ENCODE measurements around the gene OR52H1. TPM values are rescaled to one million over a fixed set of nuclear protein-coding genes. Genes with fewer than 3 reads are reported as not detected.
"Not testable (repeated sequence)": the region's sequence is repeated elsewhere in the genome, so short reads cannot be mapped to it uniquely, and the experiment has no call there.

Gene OR52H1
- total RNA-seq (2014; rRNA removed): not detected in 2 replicates
- polyA plus RNA-seq (2012): not detected

DNA sequence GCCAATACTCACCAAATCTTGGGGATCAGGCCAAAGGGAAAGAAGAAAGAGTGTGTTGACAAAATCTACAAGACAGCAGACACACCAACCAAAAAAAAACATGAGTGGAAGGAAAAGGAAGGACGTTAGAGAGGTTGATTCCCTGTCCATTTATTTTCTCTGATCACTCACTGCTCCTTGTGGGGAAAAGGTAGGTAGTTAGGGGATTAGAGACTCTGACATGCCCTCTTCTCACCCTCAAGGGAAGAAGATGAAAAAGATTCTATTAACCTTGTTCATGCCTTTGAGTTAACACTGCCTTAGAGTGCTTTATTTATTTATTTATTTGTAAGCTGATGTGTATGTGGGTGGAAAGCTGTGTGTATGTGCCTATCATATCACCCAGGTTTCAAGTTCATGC lies at the start of gene OR52H1:
OR52H1 (minus strand) TSS at position 101 of the 400 bp plus-strand sequence. CDS start 3,035 bp downstream, outside the sequence.
- no peak for DNase-seq (ENCODE audit: low read depth)

GRCh38 chr11:5597953-5598352 lies 49.6 kb upstream of the OR52H1 start:
- no peak for DNase-seq (ENCODE audit: low read depth)

DNA sequence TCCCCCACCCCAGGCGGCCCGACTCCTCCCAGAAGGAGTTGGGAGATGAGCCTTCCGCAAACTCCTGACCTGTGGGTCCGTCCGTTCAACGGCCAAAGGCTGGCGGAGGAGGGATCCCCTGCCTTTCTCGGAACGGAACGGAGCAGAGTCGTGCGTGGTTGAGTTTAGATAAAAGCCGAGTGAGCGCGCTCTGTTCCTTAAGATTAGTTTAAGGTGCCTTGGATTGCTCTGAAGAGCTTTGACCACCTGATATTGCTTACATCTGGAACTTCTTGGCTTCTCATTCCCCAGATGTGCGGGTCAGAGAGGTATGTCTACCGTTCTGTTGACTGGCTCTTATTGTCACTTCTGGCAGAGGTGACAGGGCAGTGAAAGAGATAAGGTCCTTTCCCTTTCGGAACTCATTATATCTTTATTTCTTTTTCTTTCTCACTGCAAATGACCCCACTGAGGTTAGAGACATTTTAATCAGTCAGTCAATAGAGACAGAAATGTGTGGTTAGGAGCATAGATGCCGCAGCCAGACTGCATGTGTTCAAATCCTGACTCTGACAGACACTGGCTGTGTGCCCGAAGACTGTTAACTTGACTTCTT lies 48.4 kb upstream of the OR52H1 start, which contains the start of gene TRIM6:
TRIM6 (plus strand) TSS at position 31 of the 595 bp plus-strand sequence; CDS start at position 292, 261 bp downstream.
- DNase-seq (ENCODE audit: low read depth): peak; percentile 24

GRCh38 chr11:5593146-5593545 lies 44.8 kb upstream of the OR52H1 start:
- DNase-seq (ENCODE audit: low read depth): no peak

- no peak for DNase-seq (ENCODE audit: low read depth)
These were observed 44.3 kb upstream of the OR52H1 start for GRCh38 chr11:5592615-5593014.

DNA sequence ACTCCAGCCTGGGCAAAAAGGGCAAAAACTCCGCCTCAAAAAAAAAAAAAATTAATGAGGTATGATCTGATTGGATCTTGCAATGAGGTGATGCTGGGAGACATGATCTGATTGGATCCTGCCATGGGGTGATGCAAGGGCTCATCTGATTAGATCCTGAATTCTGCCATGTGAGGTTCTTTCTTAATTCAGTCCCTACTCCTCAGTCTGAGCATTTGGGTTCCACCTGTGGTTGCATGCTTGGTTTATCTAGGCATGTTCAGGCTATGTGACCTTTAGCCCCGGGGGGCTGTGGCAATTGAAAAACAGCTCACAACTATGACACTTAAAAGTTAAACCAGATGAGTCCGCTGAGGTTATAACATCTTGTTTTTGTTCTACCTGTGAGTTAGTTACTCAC lies 43.3 kb upstream of the OR52H1 start:
- no peak for DNase-seq (ENCODE audit: low read depth)

DNA sequence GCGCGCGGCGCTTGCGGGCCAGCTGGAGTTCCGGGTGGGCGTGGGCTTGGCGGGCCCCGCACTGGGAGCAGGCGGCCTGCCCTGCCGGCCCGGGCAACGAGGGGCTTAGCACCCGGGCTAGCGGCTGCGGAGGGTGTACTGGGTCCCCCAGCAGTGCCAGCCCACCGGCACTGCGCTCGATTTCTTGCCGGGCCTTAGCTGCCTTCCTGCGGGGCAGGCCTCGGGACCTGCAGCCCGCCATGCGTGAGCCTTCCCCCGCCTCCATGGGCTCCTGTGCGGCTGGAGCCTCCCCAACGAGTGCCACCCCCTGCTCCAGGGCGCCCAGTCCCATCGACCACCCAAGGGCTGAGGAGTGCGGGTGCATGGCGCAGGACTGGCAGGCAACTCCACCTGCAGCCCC lies 41.6 kb upstream of the OR52H1 start:
- DNase-seq (ENCODE audit: low read depth): not testable (repeated sequence)

DNA sequence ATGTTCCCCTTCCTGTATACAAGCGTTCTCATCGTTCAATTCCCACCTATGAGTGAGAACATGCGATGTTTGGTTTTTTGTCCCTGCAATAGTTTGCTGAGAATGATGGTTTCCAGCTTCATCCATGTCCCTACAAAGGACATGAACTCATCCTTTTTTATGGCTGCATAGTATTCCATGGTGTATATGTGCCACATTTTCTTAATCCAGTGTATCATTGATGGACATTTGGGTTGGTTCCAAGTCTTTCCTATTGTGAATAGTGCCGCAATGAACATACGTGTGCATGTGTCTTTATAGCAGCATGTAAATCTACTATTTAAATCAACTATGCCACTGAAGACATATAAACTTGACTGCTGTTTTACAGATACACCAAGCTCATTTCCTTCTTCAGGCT lies 36.1 kb upstream of the OR52H1 start:
- DNase-seq (ENCODE audit: low read depth): not testable (repeated sequence)

DNA sequence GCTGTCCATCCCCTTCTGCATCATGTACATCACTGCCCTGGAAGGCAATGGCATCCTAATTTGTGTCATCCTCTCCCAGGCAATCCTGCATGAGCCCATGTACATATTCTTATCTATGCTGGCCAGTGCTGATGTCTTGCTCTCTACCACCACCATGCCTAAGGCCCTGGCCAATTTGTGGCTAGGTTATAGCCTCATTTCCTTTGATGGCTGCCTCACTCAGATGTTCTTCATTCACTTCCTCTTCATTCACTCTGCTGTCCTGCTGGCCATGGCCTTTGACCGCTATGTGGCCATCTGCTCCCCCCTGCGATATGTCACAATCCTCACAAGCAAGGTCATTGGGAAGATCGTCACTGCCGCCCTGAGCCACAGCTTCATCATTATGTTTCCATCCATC lies 32.7 kb upstream of the OR52H1 start:
- DNase-seq (ENCODE audit: low read depth): no peak

DNA sequence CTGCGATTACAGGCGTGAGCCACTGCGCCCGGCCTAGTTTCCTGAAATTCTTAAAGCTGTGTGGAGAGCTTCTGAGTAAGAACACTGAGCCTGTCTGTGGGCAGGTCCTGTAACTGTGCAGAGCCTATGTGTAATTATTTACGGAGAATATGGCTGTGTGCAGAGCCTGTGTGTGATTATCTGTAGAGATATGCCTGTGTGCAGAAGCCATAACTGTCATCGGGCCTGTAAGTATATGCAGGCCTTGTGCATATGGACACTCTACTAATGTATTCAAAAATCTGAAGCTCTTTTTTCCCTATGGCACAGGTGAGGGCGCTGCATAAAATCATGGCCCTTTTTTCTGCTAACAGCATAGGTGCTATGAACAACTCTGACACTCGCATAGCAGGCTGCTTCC lies 32.2 kb upstream of the OR52H1 start, which contains the start of gene OR52B6:
OR52B6 (plus strand) TSS at position 301 of the 400 bp plus-strand sequence; CDS start at position 301, 0 bp downstream.
- DNase-seq (ENCODE audit: low read depth): no peak

DNA sequence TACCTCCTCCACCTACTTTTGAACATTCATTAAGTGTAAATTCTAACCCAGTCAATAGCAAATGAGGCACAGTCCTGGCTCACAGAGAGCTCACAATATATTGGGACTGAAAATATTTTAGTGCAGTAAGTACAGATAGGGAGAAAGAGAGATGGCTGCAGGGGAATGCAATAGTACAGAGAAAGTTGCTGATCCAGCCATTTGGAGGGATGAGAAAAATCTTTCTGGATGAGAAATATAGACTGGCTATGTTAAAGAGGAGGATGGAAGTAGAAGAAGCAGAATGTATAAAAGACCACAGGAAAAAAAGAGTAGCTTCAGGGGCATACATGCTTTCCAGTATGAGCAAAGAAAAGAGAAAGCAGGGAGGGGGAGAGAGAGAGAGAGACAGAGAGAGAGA lies 28.8 kb upstream of the OR52H1 start:
- no peak for DNase-seq (ENCODE audit: low read depth)

GRCh38 chr11:5575152-5575551 lies 26.8 kb upstream of the OR52H1 start:
- no peak for DNase-seq (ENCODE audit: low read depth)

GRCh38 chr11:5574654-5575053 lies 26.3 kb upstream of the OR52H1 start:
- no peak for DNase-seq (ENCODE audit: low read depth)

- DNase-seq (ENCODE audit: low read depth): peak; percentile 2
These were observed 16.1 kb upstream of the OR52H1 start for GRCh38 chr11:5564259-5565019.

GRCh38 chr11:5557751-5558150 lies 9.4 kb upstream of the OR52H1 start:
- DNase-seq (ENCODE audit: low read depth): no peak

- DNase-seq (ENCODE audit: low read depth): no peak
These were observed 8.4 kb upstream of the OR52H1 start for GRCh38 chr11:5556596-5557188.

DNA sequence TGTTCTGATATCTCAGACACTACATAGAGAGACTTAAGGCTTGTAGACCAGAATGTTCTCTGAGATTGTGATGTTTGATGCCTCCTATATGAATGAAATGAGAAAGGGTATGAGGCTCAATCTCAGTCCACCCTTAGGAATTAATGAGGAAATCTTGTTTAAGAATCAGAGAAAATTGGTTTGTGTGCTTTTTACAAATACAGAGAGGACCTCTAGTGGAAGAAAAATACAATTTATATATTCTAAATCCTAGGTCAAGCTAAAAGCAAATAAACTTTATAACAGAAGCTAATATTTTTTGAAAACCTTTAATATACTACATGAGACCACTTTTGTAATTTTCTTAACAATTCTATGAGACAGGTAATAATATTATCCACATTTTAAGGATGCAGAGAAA lies 5.0 kb upstream of the OR52H1 start:
- DNase-seq (ENCODE audit: low read depth): peak; percentile 5

DNA sequence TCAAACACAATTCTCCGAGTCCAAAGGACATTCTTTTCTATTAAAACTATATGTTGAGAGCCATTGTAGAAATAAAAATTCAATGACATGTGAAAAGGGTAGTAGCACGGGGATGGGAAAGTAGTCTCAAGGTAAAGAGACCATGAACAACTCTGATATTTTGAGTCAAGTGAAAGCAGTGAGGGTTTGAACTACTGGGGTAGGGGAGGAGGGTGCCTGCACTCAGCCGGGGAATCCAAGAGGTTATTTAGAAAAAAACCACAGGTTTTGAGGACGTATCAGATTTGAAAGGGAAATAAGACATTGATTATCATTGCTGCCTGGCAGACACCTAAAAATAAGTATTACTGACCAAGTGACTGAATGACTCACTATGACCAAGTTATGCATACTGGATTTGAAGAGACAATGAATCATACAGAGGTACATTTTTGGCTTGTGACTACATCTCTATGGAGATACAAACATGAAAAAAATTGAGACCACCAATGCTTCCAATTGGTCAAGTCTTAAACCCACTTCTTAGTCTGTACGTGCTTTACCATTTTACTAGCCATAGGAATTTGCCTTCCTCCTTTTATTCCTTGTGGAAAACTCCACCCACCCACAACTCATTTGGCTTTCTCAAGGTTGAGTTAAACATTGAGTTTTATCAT lies 2.2 kb upstream of the OR52H1 start:
- DNase-seq (ENCODE audit: low read depth): peak; percentile 76

- no peak for DNase-seq (ENCODE audit: low read depth)
These were observed 358 bp downstream of the OR52H1 start for GRCh38 chr11:5547982-5548381.

GRCh38 chr11:5546457-5546856 lies 1.9 kb downstream of the OR52H1 start:
- DNase-seq (ENCODE audit: low read depth): peak; percentile 10

- DNase-seq (ENCODE audit: low read depth): no peak
These were observed 6.9 kb downstream of the OR52H1 start for GRCh38 chr11:5541427-5541826.

DNA sequence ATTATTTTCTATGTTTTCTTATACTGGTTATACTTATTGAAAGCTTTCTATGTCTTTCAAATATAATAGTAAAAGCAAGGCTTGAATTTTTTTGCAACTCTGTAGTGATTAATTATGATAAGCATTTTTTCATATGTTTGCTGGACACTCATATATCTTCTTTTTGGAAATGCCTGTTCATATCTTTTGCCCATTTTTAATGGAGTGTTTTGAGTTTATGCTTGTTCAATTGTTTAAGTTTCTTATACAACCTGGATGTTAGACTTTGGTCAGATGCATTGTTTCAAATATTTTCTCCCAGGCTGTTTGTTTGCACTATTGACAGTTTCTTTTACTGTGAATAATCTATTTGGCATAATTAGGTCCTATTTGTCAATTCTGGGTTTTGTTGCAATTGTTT lies 11.9 kb downstream of the OR52H1 start:
- no peak for DNase-seq (ENCODE audit: low read depth)
